ENCODE measurements around the gene TTC32.
A peak's percentile ranks its signal among the peaks of the same experiment; 100 is the strongest.

TTC32 gene

DNA sequence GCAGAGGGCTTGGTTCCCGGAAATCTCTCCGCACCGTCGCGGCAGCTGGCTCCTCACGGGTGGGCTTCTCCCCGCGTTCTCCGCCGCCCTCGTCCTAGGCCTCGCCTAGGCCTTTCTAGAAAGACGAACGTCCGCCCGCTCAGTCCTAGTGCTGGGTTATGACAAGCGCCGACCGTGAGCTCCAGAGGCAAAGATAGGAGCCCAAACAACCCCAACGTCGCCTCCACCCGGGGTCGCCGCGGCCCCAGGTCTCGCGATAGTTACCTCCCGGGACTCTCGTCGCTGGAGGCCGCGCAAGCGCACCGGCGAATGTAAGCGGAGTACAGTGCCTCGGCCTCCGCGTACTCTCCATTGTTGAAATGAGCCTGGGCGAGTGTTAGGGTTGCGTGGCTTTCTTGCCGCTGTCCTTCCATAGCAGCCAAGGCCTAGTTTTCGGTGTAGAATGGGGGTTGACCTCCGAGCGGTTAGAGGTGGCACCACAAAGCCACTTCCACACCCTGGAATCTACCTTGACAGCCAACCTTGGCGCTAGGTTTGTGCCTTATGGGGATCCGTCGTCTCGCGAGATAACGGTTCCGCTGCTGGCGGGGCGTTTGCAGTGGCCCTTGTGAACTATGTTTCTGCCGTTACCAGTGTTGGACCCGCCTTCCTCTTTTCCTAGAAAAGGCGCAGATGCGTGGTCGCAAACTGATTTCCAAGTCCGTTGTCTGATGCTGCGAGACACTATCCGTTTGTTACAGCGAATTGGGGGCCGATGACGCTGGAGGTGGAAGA lies at the start of gene TTC32:
TTC32 (minus strand) TSS at position 542 of the 774 bp plus-strand sequence; CDS start at position 413, 129 bp downstream.
- H3K4me1 ChIP-seq: peaks cover 44% of the 10 kb centered on the region
- peak within 1 kb of the TSS; percentile 85 for H3K4me3 ChIP-seq
- H3K9me3 ChIP-seq: no peaks in the 10 kb centered on the region

GRCh38 chr2:19949071-19949470 lies 47.3 kb upstream of the TTC32 start:
- Histone ChIP-seq H3K4me1 (no peaks in the 10 kb centered on the region), H3K9me3 (no peaks in the 10 kb centered on the region), H3K4me2 (no peak overlapping the region), H4K20me1 (no peaks in the 10 kb centered on the region), H3K27ac (no peak overlapping the region), H3K27me3 (no peaks in the 10 kb centered on the region), H3K4me3 (no peak overlapping the region), H3K9ac (no peak overlapping the region), H3K36me3 (no peaks in the 10 kb centered on the region)
- no peak for TF ChIP-seq Cebpa-rat (IDR thresholded peaks at IDR 0.05)

More for the DNA sequence above, at the start of gene TTC32:
- H3K36me3 ChIP-seq: no peaks in the 10 kb centered on the region
- H3K27ac ChIP-seq: peak within 1 kb of the TSS; percentile 96
- peak within 1 kb of the TSS; percentile 94 for H3K4me2 ChIP-seq
- H3K27me3 ChIP-seq: no peaks in the 10 kb centered on the region
- peaks cover 30% of the 10 kb centered on the region for H4K20me1 ChIP-seq
- TF ChIP-seq Cebpa-rat (IDR thresholded peaks at IDR 0.05): no peak
- peak within 1 kb of the TSS; percentile 97 for H3K9ac ChIP-seq

- H3K36me3 ChIP-seq: no peaks in the 10 kb centered on the region
- no peak for TF ChIP-seq Cebpa-rat (IDR thresholded peaks at IDR 0.05)
- H3K27me3 ChIP-seq: no peaks in the 10 kb centered on the region
Observed at GRCh38 chr2:19947184-19947940, 45.6 kb upstream of the TTC32 start.

GRCh38 chr2:19944205-19944845 lies 42.5 kb upstream of the TTC32 start:
- Histone ChIP-seq H3K9ac (no peak overlapping the region), H3K4me3 (no peak overlapping the region), H3K4me1 (no peaks in the 10 kb centered on the region), H3K9me3 (no peaks in the 10 kb centered on the region), H4K20me1 (no peaks in the 10 kb centered on the region), H3K36me3 (no peaks in the 10 kb centered on the region), H3K4me2 (no peak overlapping the region), H3K27me3 (no peaks in the 10 kb centered on the region), H3K27ac (no peak overlapping the region)
- TF ChIP-seq Cebpa-rat (IDR thresholded peaks at IDR 0.05): no peak

More at GRCh38 chr2:19947184-19947940, 45.6 kb upstream of the TTC32 start:
- Histone ChIP-seq H4K20me1 (no peaks in the 10 kb centered on the region), H3K9ac (no peak overlapping the region), H3K4me2 (no peak overlapping the region), H3K4me1 (no peaks in the 10 kb centered on the region), H3K9me3 (no peaks in the 10 kb centered on the region), H3K27ac (no peak overlapping the region), H3K4me3 (no peak overlapping the region)

DNA sequence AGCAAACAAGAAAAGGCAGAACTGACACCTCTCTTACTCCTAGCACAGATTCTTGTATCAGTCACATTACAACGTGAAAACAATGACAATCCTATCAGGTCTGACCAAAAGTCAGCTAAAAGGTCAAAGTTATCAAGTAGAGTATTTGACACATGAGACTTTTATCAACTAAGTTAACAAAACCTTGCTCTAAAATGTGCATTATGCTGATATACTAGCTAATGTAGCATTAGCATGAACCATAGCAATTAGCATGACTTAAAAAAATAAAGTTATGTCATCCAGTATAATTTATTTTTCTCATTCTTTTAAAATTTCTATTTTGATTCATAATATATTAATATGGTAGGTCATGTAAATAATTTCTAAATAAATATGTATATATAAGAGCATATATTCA lies 41.4 kb upstream of the TTC32 start:
- H3K27ac ChIP-seq: no peak overlapping the region
- H4K20me1 ChIP-seq: no peaks in the 10 kb centered on the region
- no peaks in the 10 kb centered on the region for H3K36me3 ChIP-seq
- TF ChIP-seq Cebpa-rat (IDR thresholded peaks at IDR 0.05): no peak
- H3K4me3 ChIP-seq: no peak overlapping the region
- H3K9me3 ChIP-seq: no peaks in the 10 kb centered on the region
- no peak overlapping the region for H3K4me2 ChIP-seq
- H3K9ac ChIP-seq: no peak overlapping the region
- no peaks in the 10 kb centered on the region for H3K27me3 ChIP-seq
- H3K4me1 ChIP-seq: no peaks in the 10 kb centered on the region

GRCh38 chr2:19942199-19942598 lies 40.4 kb upstream of the TTC32 start:
- no peak overlapping the region for H3K4me2 ChIP-seq
- no peak overlapping the region for H3K27ac ChIP-seq
- H3K9me3 ChIP-seq: no peaks in the 10 kb centered on the region
- no peak for TF ChIP-seq Cebpa-rat (IDR thresholded peaks at IDR 0.05)
- no peak overlapping the region for H3K9ac ChIP-seq
- no peaks in the 10 kb centered on the region for H3K36me3 ChIP-seq
- H3K4me1 ChIP-seq: no peaks in the 10 kb centered on the region
- H4K20me1 ChIP-seq: no peaks in the 10 kb centered on the region
- no peak overlapping the region for H3K4me3 ChIP-seq
- H3K27me3 ChIP-seq: no peaks in the 10 kb centered on the region

DNA sequence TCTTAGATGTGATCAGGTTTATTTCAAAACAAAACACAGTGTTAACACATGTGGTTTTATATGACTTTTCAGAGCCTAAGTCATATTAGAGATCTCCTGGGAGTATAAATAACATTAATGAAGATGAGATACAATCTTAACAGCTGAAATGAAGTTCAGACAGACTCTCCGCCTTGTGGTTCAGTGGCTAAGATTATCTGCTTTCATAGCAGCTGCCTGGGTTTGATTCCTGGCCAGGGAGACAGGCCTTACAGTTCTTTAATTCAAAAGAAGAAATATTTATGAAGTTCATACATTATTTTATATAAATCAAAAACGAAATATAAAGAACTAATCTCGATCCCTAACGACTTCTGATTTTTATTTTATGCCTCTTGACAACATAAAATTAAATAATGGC lies 35.2 kb upstream of the TTC32 start:
- H3K27me3 ChIP-seq: no peaks in the 10 kb centered on the region
- H3K4me3 ChIP-seq: no peak overlapping the region
- TF ChIP-seq Cebpa-rat (IDR thresholded peaks at IDR 0.05): no peak
- H3K9ac ChIP-seq: no peak overlapping the region
- H3K4me1 ChIP-seq: no peaks in the 10 kb centered on the region
- H3K36me3 ChIP-seq: no peaks in the 10 kb centered on the region
- no peaks in the 10 kb centered on the region for H3K9me3 ChIP-seq
- no peaks in the 10 kb centered on the region for H4K20me1 ChIP-seq
- H3K4me2 ChIP-seq: no peak overlapping the region
- H3K27ac ChIP-seq: no peak overlapping the region

DNA sequence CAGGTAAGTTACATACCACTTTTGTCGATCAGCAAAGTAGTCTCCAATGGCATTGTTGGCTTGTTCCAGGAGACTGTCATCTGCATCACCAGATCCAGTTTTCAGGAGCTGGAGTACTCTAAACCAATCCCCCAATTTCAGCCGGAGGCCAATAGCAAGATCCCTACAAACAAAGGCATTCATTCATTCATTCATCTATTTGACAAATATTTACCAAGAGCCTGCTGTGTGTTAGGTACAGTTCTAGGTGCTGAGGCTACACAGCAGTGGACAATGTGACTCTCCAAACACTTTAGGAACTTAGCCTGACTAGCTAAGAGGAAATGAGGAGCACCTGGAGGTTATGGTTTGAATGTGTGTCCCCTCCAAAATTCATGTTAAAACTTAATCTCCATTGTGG lies 34.4 kb upstream of the TTC32 start:
- no peak overlapping the region for H3K9ac ChIP-seq
- no peak overlapping the region for H3K27ac ChIP-seq
- H3K4me1 ChIP-seq: no peaks in the 10 kb centered on the region
- TF ChIP-seq Cebpa-rat (IDR thresholded peaks at IDR 0.05): no peak
- no peak overlapping the region for H3K4me3 ChIP-seq
- no peak overlapping the region for H3K4me2 ChIP-seq
- H3K27me3 ChIP-seq: no peaks in the 10 kb centered on the region
- no peaks in the 10 kb centered on the region for H3K36me3 ChIP-seq
- H4K20me1 ChIP-seq: no peaks in the 10 kb centered on the region
- H3K9me3 ChIP-seq: no peaks in the 10 kb centered on the region

DNA sequence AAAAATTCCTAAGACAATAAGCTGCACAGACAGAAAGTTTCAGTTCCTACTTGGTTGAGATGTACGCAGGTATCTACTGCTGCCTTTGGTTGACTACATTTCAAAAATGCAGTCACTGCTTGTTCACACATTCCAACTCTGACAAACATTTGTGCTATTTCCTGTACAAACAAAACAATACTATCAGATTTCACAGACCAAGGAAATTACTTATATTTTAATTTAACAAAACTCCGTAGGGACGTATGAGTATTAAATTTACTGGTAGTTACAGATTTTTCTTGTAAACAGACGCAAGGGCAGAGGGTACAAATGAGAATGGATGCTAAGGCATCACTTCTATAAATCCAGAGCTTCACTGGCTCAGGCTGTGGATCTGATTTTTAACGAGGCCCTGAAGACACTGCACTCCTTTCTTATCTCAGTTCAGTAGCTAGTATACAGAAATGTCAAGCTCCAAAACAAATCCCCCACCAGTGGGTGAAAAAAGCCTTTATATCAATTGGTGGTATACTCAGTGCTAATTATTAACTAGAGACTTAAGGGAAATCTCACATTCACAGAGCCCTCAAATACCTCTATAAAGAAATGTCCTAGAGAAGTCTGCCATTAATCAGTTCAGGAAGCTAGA lies 31.7 kb upstream of the TTC32 start:
- TF ChIP-seq Cebpa-rat (IDR thresholded peaks at IDR 0.05): no peak
- Histone ChIP-seq H3K36me3 (no peaks in the 10 kb centered on the region), H3K4me3 (no peak overlapping the region), H4K20me1 (no peaks in the 10 kb centered on the region), H3K4me2 (no peak overlapping the region), H3K9me3 (peaks cover 10% of the 10 kb centered on the region), H3K27me3 (no peaks in the 10 kb centered on the region), H3K27ac (no peak overlapping the region), H3K9ac (no peak overlapping the region), H3K4me1 (no peaks in the 10 kb centered on the region)

All from BLaER1 (cell line).